ENCODE data around the gene SF3B1. TPM values are rescaled to one million over a fixed set of nuclear protein-coding genes. Genes with fewer than 3 reads are reported as not detected.
A peak's percentile ranks its signal among the peaks of the same experiment; 100 is the strongest.
"Not testable (repeated sequence)": the region's sequence is repeated elsewhere in the genome, so short reads cannot be mapped to it uniquely, and the experiment has no call there.

The SF3B1 gene
- total RNA-seq, 1 experiment from 2014 or later = 263 TPM

DNA sequence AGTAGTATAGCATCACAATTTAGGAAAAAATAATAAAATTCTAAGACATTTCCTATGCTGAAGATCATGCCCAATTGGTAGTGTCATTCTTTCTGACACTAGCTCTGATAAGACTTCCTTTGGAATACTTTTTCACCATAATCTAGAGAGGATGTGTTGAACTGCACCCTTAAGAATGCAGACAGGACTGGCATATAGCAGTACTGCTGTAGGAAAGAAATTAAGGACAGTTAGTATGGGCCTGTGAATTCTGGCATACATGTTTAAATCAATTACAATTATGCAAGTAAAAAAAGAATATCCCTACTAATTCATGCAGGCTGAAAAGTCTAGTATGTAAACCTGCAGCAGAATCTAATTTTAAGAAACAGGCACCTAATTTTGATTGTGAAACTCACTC, 15.4 kb downstream of the SF3B1 start:
- Histone ChIP-seq H3K36me3 (replicated peaks; ENCODE audit: control insufficient read depth, insufficient read depth, low read length) (peaks cover 45% of the 10 kb centered on the region), H3K27me3 (ENCODE audit: control insufficient read depth, insufficient read depth, low read length) (no peaks in the 10 kb centered on the region), H3K4me3 (ENCODE audit: insufficient read depth, low read depth, low read length) (no peak overlapping the region)
- no peak for DNase-seq

DNA sequence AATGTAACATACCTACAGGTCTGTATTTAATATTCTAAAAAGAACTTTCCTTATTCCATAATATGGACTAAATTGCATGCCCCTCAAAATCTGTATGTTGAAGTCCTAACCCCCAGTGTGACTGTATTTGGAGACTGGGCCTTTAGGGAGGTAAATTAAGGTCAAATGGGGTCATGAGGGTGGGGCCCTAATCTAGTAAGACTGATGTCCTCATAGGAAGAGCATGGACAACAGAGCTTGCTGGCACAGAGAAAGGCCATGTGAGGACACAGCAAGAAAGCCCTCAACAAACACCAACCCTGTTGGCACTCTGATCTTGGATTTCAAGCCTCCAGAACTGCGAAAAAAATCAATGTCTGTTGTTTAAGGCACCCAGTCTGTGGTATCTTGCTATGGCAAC, 18.6 kb downstream of the SF3B1 start:
- no peak for DNase-seq
- H3K4me3 ChIP-seq (ENCODE audit: insufficient read depth, low read depth, low read length) = no peak overlapping the region
- peaks cover 46% of the 10 kb centered on the region for H3K36me3 ChIP-seq (replicated peaks; ENCODE audit: control insufficient read depth, insufficient read depth, low read length)
- H3K27me3 ChIP-seq (ENCODE audit: control insufficient read depth, insufficient read depth, low read length) = no peaks in the 10 kb centered on the region

DNA sequence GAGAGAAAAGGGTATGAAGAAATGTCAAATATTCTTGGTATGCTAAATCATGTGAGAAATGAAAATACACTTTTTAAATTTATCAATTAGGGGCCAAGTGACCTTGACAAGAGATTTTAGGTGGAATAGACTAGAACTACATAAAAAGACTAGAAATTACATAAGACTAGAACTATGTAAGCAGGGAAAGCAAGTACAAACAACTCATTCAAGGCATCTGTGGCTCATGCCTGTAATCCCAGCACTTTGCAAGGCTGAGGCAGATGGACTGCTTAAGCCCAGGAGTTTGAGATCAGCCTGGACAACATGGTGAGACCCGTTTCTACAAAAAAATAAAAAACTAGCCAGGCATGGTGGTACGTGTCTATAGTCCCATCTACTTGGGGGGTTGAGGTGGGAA, 20.3 kb downstream of the SF3B1 start:
- no peak overlapping the region for H3K4me3 ChIP-seq (ENCODE audit: insufficient read depth, low read depth, low read length)
- DNase-seq = no peak
- H3K36me3 ChIP-seq (replicated peaks; ENCODE audit: control insufficient read depth, insufficient read depth, low read length) = peaks cover 47% of the 10 kb centered on the region
- no peaks in the 10 kb centered on the region for H3K27me3 ChIP-seq (ENCODE audit: control insufficient read depth, insufficient read depth, low read length)

DNA sequence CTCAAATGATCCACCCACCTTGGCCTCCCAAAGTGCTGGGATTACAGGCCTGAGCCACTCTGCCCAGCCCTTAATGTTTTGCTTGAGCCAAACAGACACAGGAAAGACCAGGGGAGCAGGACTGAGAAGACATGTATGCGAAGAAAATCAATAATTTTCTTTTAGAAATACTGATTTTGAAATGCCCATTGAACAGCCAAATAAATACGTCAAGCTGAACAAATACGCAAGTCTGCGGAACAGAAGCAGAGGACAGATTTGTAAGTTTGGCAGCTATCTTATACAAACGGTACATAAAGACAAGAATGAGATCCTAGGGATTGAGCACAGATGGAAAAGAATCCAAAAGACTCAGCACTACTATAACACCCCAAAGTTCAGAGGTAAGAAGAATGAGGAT, 20.8 kb downstream of the SF3B1 start:
- no peak overlapping the region for H3K4me3 ChIP-seq (ENCODE audit: insufficient read depth, low read depth, low read length)
- peaks cover 45% of the 10 kb centered on the region for H3K36me3 ChIP-seq (replicated peaks; ENCODE audit: control insufficient read depth, insufficient read depth, low read length)
- no peaks in the 10 kb centered on the region for H3K27me3 ChIP-seq (ENCODE audit: control insufficient read depth, insufficient read depth, low read length)
- DNase-seq = no peak

DNA sequence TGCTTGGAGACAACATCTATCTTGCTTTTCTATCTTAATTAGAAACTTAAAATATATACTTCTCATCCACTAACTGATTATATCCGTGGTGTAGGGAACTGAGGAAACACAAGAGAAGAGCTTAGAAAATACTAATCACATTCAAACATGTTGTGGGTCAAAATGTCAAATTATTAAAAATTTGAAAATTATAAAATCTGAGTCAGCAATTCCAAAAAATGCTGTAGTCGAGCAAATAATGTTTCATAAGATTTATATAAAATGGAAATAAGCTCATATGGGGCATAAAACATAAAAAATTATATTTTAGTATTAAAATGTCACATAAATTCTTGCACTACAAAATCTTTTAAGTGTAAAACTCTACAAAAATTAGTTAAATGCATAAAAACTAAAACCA, 29.2 kb downstream of the SF3B1 start:
- no peak for DNase-seq
- Histone ChIP-seq H3K36me3 (replicated peaks; ENCODE audit: control insufficient read depth, insufficient read depth, low read length) (peaks cover 51% of the 10 kb centered on the region), H3K27me3 (ENCODE audit: control insufficient read depth, insufficient read depth, low read length) (no peaks in the 10 kb centered on the region), H3K4me3 (ENCODE audit: insufficient read depth, low read depth, low read length) (no peak overlapping the region)

DNA sequence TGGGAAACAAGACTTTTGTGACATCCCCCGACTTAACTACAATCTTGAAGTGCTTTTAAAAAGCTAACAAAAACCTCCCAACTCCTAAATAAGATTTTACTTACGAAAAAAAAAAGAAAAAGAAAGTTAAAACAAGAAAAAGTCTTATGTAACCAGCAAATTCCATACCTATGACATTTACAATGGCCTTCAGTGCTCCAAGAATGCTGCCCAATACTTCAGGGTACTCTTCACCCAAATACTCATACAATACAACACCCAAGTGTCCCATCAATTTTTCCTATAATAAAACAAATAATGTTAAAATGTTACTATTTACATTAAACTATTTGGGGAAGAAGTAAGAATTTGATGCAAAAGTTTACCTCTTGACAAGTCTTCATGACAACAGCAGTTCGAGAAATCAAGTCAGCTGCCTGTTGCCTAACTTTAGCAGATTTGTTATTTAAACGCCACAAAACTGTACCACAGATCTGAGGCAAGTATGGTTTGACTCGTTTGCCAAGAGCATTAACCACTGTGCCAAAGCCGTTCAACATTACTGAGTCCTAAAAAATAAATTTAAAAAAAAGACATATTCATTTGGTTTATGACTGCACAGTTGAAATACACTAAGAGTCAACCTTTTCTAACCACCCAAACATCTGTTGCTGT, 34.8 kb downstream of the SF3B1 start:
- no peak for DNase-seq
- Histone ChIP-seq H3K36me3 (replicated peaks; ENCODE audit: control insufficient read depth, insufficient read depth, low read length) (peaks cover 58% of the 10 kb centered on the region), H3K4me3 (ENCODE audit: insufficient read depth, low read depth, low read length) (no peak overlapping the region), H3K27me3 (ENCODE audit: control insufficient read depth, insufficient read depth, low read length) (no peaks in the 10 kb centered on the region)

DNA sequence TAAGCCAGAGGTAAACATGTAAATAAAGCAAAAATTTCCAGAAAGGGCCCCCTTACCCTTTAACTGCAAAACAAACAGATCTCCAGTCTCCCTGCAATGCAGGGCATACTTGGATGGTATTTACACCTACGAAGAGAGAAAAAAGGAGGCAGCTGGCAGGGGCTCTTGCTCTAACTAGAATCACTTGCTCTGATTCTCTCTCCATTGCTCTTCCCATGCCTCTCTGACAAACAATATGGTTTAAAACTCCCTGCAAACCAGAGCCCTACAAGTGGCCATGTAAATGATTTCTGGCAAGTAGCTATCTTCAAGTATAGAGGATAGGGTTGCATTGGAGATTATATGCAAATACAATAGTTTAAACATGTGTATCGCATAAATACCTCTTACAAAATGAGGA, 35.9 kb downstream of the SF3B1 start:
- no peak for DNase-seq
- Histone ChIP-seq H3K4me3 (ENCODE audit: insufficient read depth, low read depth, low read length) (no peak overlapping the region), H3K27me3 (ENCODE audit: control insufficient read depth, insufficient read depth, low read length) (no peaks in the 10 kb centered on the region), H3K36me3 (replicated peaks; ENCODE audit: control insufficient read depth, insufficient read depth, low read length) (peaks cover 60% of the 10 kb centered on the region)

DNA sequence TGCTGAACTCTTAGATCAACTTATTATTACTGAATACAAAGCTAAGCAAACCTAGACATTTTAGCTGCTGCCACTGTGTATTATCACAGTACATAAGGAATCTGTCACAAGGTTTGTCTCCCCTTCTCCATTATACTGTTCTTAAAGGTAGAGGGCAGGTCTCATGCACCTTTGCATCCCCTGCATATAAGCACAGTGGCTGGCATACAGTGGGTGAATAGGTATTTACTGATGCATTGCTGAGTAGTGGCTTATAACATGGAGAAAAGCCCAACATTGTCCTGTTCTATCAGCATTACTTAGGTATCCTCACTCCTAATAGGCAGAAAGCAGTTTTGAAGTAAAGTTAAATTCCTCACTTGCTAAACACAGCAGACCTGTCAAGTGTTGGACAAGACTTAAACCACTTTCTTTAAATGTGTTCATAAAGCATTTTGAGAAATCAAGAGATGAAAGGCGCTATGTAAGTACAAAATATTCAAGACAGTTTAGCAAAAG, 43.6 kb downstream of the SF3B1 start:
- DNase-seq = no peak
- Histone ChIP-seq H3K4me3 (ENCODE audit: insufficient read depth, low read depth, low read length) (no peak overlapping the region), H3K36me3 (replicated peaks; ENCODE audit: control insufficient read depth, insufficient read depth, low read length) (peaks cover 12% of the 10 kb centered on the region), H3K27me3 (ENCODE audit: control insufficient read depth, insufficient read depth, low read length) (no peaks in the 10 kb centered on the region)

DNA sequence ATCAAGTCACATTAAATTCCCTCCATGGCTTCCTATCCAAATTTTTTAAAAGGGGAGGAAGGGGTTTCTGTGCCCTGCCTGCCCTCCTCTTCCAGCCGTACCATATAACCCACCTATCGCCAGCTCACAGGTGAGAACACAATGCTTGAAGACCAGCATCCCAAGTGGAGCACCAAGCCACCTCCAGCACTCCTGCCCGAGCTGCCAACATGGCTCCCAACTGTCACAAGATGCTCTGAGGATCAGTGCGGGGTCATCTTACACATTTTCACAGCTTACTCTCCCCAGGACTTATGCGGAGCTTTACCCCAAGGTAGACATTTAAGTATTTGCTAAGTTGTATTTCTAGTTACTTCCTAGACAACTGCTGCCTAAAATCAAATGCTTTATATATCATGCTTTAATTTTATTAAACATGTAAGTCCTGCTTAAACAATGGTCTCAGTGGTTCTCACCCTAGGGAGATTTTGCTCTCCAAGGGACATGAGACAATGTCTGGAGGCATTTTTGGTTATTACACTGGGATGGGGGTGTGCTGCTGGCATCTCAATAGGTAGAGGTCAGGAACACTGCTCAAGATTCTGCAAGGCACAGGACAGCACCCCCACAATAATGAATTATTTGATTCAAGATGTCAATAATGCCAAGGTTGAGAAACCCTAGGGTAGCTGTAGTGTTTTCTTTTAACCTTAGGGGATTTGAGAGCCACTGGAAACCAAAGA, 45.8 kb downstream of the SF3B1 start:
- Histone ChIP-seq H3K4me3 (ENCODE audit: insufficient read depth, low read depth, low read length) (no peak overlapping the region), H3K36me3 (replicated peaks; ENCODE audit: control insufficient read depth, insufficient read depth, low read length) (no peaks in the 10 kb centered on the region; the same call in 1 of the 2 replicates), H3K27me3 (ENCODE audit: control insufficient read depth, insufficient read depth, low read length) (no peaks in the 10 kb centered on the region)
- DNase-seq = peak; percentile 22

DNA sequence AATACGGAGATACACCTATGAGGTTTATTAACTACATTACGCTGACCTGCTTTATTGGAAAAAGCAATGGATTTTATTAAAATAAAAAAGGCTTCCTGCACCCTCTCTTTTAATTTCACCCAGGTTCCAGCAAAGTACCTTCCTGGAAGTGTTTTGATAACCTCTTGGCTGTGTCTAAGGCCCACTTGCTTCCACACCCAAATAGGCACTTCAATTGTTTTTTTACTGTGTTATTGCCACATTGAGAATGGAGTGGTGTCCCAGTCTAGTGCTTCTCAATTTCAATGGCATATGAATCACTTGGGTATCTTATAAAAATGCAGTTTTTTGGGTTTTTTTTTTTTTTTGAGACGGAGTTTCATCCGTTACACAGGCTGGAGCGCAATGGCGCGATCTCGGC, 47.6 kb downstream of the SF3B1 start:
- DNase-seq = no peak
- no peaks in the 10 kb centered on the region for H3K27me3 ChIP-seq (ENCODE audit: control insufficient read depth, insufficient read depth, low read length)
- H3K4me3 ChIP-seq (ENCODE audit: insufficient read depth, low read depth, low read length) = no peak overlapping the region
- H3K36me3 ChIP-seq (replicated peaks; ENCODE audit: control insufficient read depth, insufficient read depth, low read length) = no peaks in the 10 kb centered on the region

DNA sequence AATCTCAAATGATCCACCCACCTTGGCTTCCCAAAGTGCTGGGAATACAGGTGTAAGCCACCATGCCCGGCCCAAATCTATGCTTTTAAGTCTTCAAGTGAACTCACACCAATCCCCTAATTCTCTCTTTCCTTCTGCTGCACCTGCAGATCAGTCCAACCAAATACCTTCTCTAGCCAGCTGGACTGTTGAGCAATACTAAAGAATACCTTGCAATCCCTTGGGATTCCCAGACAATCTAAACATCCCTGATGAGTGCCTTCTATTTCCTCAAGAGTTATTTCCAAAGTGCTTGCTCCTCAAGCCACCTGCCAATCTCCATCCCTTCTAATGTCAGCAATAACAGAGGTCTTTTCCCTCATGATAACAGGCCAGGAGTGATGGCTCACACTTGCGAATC, 48.6 kb downstream of the SF3B1 start:
- no peak for DNase-seq

DNA sequence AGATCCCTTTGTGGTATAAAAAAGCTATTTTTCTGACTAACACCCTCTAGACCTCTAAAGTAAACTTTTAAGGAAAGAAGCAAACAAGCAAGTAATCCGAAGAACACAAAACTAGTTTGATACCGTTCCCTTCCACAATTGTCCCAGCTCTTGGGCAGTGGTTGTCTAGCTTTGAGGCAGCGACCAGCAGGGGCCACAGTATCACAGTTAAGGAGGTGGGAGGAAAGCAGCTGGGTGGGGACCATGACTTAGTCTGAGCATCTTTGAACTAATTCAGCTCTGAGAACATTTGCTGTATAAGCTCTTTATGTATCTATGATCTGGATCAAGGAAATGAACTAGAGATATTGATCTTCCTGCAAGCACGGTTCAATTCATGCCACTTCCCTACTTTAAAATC, 51.0 kb downstream of the SF3B1 start:
- H3K4me3 ChIP-seq (ENCODE audit: insufficient read depth, low read depth, low read length) = no peak overlapping the region
- peak; percentile 23 for DNase-seq
- H3K36me3 ChIP-seq (replicated peaks; ENCODE audit: control insufficient read depth, insufficient read depth, low read length) = no peaks in the 10 kb centered on the region
- no peaks in the 10 kb centered on the region for H3K27me3 ChIP-seq (ENCODE audit: control insufficient read depth, insufficient read depth, low read length)

More for the DNA sequence above, 48.6 kb downstream of the SF3B1 start:
- Histone ChIP-seq H3K4me3 (ENCODE audit: insufficient read depth, low read depth, low read length) (no peak overlapping the region), H3K36me3 (replicated peaks; ENCODE audit: control insufficient read depth, insufficient read depth, low read length) (no peaks in the 10 kb centered on the region), H3K27me3 (ENCODE audit: control insufficient read depth, insufficient read depth, low read length) (no peaks in the 10 kb centered on the region)

DNA sequence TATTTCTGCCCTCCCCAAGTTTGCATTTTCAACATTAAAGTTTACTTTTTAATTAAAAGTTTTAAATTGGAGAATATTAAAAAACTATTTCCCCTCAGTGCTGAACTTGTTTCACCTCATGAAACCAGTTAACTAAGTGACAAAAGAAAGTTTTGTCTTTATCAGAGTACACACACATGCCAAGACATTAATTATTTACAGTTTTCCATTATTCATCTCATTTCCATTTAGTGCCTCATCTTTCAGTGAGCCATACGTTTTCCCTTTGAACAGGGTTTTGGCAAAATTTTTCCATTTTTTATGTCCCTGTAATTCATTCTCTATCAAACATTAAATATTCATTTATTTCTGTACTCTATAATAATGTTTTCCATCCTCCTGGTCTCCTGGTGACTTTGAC, 53.2 kb downstream of the SF3B1 start:
- H3K4me3 ChIP-seq (ENCODE audit: insufficient read depth, low read depth, low read length) = no peak overlapping the region
- H3K27me3 ChIP-seq (ENCODE audit: control insufficient read depth, insufficient read depth, low read length) = no peaks in the 10 kb centered on the region

DNA sequence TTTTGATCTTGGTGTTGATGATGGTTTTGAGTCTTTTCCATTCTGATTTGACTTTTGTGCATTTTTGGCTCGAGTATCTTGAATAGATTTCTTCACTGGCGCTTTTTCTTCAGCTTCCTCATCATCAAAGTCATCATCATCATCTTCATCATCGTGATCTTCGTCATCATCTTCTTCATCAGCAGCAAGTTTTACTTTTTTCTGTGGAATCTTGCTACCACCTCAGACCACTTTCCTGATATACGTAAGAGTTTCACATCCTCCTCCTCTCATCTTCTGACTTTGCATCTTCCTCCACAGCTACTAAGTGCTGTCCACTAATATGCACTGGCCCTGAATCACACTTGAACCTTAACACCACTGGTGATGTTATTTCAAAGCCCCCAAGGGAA, 54.9 kb downstream of the SF3B1 start:
- H3K36me3 ChIP-seq (replicated peaks; ENCODE audit: control insufficient read depth, insufficient read depth, low read length) = not testable (repeated sequence)

More for the DNA sequence above, 53.2 kb downstream of the SF3B1 start:
- no peaks in the 10 kb centered on the region for H3K36me3 ChIP-seq (replicated peaks; ENCODE audit: control insufficient read depth, insufficient read depth, low read length)
- DNase-seq = no peak

DNA sequence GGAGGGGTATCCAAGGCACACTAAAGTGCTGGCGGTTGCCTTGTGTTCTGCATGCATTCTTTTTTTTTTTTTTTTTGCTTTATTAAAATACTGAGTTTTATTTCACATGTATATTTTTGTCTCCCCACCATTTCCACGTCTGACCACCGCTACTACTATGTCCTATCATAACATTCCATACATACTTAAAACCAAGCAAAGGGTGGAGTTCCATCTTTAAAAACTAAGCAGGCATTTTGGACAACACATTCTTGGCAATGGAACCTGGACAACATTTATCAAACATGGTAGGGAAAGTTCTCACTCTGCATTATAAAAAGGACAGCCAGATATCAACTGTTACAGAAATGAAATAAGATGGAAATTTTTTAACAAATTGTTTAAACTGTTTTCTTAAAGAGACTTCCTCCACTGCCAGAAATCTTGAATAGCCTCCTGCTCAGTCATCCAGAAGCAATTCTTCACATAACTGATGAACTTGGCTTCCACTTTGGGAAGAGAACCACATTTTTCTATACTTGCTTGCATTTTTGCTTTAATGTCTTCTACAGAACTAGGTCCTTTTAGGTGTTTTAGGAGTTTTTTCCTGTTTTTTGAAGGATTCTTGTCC, 55.4 kb downstream of the SF3B1 start:
- not testable (repeated sequence) for H3K4me3 ChIP-seq (ENCODE audit: insufficient read depth, low read depth, low read length); H3K27me3 ChIP-seq (ENCODE audit: control insufficient read depth, insufficient read depth, low read length); DNase-seq; H3K36me3 ChIP-seq (replicated peaks; ENCODE audit: control insufficient read depth, insufficient read depth, low read length)

More for the DNA sequence above, 54.9 kb downstream of the SF3B1 start:
- not testable (repeated sequence) for H3K27me3 ChIP-seq (ENCODE audit: control insufficient read depth, insufficient read depth, low read length); H3K4me3 ChIP-seq (ENCODE audit: insufficient read depth, low read depth, low read length); DNase-seq
